Right kidney (tissue), 1 donor: ENCODE results near the gene PDE3B.

Experiments
- DNase-seq: peaks from one replicate; pipeline ENCODE4 v3.0.0-alpha.2; 2016

The PDE3B gene

DNA sequence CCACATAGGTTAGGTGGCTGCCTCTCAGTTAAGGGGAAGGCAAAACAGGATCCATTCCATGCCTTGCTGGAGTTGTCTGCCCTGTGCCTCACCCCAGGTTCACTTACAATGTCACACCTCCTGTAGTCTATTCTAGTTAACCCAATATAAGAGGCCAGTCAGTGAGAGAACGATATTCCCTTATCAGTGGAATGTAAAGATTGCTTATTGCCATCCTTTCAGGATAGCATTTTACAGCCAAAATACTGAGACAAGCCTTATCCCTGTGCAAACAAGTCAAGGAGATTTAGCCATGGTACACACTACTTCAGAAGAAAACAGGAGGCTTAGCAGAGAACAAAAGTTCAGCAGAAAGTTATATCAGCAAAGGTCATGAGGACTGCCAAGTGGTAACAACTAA lies 242.9 kb downstream of the PDE3B start:
- no peak for DNase-seq

- peak; percentile 99 for DNase-seq
Observed at GRCh38 chr11:14891143-14892035, 247.8 kb downstream of the PDE3B start.

- DNase-seq: no peak
Observed at GRCh38 chr11:14892036-14892556, 248.5 kb downstream of the PDE3B start, which contains the start of gene CYP2R1. CYP2R1 (minus strand) TSS chr11:14892231; CDS start chr11:14892205, 26 bp downstream.

DNA sequence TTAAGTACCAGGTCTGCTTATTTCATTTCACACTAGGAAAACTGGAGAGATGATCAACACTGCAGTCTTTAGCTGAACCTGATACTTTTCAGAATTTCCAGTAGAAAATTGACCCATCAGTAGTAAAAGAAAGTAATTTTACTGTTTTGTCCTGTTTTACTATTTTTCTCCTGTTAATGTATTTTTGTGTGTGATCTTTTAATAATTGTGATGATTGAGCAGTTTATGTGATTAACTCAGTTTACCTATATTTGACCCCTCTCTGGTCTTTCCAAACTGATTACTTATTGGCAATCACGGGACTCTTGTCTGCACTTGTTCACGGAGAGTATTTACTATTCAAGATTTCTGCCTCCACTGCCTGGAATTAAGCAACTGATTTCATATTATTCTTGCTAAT lies 249.0 kb downstream of the PDE3B start:
- no peak for DNase-seq

GRCh38 chr11:14894657-14895598 lies 251.3 kb downstream of the PDE3B start:
- no peak for DNase-seq

DNA sequence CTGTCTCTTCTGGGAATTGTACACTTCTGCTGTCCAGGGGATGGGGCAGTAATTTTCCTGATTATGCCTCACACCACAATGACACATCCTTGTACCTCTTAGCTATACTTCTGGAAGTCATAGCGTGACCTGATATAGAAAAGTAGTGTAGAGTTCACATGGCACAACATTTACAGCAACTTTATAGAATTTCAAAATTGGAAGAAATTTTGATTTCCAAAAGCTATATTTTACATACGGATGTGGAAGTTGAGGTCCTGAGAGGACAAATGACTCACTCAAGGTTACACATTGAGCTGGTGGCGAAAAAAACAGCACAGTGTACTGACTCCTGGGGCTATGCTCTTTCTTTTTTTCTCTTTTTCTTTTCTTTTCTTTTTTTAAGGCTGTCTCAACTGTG lies 254.8 kb downstream of the PDE3B start:
- DNase-seq: no peak

DNA sequence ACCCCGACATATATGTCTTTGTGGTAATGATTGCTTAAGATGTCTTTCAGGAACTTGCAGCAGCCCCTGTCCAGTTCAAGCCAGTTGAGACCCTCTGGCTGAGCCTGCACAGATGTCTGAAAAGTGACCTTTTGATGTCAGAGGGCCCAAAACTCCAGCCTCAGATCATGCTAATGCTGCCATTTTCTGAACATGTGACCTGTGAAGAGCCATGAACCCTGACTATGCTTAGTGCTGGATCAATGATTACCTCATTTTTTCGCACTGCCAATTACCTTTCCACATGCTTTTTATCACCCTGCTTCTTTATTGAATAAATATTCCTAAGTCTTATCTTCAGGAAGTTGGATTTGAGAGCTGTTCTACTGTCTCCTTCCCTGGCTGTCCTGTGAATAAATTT lies 255.3 kb downstream of the PDE3B start:
- no peak for DNase-seq

DNA sequence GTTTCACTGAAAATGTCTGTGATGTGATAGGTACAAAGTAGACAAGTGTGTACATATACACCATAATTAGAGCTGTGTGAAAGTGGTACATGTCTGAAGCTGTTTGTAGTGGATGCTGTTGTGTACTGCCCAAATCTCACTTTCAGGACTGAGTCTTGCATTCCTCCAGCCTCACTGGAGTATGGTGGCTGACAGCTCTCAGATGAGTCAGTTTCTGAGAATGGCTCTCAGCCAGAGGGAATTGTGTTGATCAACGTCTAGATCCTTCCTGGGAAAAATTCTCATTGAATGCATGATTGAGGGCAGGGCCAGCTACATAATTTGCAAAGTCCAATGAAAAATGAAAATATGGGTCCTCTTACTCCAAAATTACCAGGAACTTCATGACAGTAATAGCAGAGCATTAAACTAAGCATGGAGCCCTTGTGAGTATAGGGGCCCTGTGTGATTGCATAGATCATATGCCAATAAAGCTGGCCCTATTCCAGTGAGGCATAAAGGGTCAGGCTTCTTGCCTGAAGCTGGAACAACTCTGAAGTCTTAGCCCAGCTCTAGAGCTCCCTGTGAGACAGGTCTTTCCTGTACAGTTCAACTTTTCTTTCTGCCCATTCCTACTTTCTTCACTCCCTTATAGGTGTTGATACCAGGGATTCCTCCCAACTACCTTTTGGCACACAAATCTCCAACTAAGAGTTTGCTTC lies 259.2 kb downstream of the PDE3B start:
- DNase-seq: no peak

DNA sequence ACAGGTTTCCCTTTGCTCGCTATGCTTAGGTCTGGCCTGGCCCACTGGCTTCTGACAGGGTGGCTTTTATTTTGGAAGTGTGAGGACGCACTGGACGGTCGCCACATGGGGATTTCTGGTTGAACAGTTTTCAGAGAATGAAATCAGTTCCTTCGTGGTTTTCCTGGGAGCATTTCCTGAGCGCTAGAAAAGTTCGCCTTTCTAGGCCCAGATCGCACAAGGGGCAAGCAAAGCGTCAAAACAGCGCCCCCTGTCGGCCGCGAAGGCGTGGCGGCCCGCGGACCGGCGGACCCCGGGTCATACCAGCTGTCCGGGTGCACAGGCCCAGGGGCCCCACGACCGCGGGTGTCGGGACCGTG lies 261.1 kb downstream of the PDE3B start:
- DNase-seq: no peak

DNA sequence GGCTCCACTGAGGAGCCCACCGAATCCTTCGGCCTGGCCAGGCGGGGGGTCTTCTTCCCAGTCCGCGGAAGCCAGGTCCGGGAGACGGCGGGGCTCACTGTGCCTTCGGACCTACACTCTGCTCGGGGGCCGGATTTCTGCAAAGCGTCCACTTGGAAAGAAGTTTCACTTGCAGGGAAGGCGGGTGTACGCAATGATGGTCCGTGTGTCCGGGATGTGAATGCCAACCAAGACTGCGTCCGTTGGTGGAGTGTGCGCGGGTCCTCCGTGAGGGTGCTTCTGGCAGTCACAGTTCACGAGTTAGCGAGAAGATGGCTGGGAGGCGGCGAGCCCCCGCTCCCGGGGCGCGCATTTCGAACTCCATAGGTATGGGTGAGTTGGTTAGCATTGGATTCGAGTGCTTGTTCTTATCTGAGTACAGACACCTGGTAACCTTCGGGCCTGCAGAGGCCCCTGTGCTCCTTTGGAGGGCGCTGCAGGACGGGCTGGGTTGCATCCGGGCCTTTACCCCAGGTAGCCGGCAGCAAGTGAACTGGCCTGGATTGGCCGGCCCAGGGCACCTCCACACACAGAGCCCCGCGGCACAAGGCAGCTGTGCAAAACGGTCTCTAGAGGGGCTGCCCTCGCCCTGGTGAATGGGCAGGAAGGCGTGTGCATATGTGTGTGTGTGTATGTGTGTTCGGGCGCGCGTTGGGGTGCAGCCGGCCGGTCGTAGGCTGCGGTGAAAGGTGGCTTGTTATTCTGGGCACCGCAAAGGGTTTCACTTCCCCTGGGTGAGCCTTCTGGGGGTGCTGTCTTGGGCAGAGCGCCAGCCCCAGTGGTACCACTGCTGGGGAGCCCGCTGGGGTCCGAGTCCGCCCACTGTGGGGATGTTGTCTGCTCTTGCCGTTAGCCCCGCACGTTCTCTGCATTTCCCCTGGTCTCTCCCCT lies 261.8 kb downstream of the PDE3B start:
- peak; percentile 91 for DNase-seq

- DNase-seq: peak; percentile 2
Observed at GRCh38 chr11:14906578-14906977, 263.0 kb downstream of the PDE3B start.

DNA sequence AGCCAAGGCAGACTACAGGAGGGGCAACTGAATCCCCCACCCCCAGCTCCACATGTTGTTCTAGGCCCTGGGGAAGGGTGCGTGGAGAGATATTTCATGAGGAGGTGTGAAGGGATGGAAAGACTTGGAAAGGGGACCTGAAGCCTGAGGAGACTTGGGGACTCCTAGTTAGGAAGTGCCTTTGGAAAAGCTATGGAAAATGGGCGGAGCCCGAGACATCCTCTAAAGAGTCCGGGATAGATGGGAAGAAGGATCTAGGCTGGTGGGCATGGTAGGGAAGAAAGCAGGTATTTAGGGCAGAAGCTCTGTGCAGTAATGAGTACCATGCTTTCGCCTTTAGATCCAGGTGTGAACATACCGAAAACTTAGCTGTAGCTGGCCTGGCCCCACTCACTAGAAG lies 263.4 kb downstream of the PDE3B start:
- peak; percentile 3 for DNase-seq

DNA sequence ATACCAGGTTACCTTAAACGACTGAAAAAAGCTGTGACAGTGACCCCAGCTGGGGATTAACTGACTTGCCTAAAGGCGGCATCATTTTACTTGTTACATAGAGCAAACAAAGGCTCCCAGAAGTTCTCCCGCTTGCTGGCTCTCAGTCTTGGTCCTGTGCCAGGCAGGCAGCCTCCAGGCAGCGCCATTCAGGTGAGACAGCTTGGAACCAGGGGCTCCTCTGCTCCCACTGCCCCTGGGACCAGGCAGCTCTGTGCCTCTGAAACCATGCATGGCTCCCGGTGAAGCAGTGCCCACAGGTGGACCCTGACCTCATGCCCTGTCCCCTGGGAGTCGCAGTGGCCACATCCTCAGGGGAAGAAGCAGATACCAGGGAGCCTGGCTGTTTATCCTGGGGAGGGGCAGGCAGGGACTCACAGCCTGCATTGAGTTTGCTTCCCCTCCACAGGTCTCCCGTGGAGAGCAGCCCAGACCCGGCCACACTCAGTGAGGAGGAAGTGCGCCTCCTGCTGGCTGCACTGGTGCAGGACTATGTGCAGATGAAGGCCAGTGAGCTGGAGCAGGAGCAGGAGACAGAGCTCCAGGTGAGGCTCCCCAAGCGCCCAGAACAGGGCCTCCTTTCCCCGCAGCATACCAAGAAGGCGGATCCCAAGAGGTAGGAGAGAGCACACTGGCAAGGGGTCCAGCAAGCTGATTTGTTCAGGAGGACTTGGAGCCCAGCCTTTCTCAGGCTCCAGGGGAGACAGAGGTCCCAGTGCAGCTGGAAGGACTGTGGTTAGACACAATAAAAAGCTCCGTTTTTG lies 264.0 kb downstream of the PDE3B start:
- DNase-seq: peak; percentile 52

GRCh38 chr11:14908214-14908880 lies 264.7 kb downstream of the PDE3B start:
- peak; percentile 15 for DNase-seq

DNA sequence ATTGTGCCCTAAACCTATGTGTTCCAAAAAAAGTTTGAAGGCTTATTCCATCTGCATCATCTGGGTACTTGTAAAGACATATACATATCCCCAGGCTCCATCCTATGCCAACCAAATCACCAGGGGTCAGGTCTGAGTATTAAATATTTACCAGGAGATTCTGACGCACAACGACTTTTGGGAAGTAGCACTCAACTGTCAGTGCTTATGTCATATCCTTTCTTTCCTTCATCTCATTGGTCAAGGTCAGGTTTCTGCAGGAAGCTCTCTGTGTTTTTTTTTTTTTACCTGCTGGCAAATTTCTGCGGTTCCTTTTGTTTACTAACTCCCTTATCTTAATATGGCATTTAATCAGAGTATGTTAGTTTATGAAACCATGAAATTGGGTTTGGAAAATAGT lies 270.9 kb downstream of the PDE3B start:
- no peak for DNase-seq

DNA sequence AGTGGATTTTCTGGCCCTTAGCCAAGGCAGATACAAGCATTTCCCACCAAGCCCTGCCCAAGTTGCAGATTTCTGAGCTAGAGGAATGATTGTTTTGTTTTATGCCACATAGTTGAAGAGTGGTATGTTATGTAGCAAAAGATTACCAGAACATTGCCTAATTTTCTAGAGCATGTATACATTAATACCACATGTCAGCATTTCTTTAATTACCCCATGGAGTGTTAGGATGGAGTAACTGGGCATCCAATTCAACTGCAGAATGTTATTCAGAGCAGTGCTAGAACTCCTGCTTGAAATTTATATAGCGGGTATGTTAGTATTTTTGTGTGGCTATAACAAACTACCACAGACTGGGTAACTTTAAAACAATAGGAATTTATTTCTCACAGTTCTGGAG lies 272.8 kb downstream of the PDE3B start:
- no peak for DNase-seq
